MM.1S (cell line): ENCODE data around the gene PSRC1.

Experiments used
- EZH2phosphoT487 ChIP-seq: fragments of 300-600 bp; sonication (generic); IDR thresholded peaks from 2 replicates; pipeline ENCODE4 v1.6.1; 2018; ENCODE audit warnings: antibody characterized with exemption, low read length
- TF ChIP-seq, protein P1 (sequence below): fragments of 300-600 bp; sonication (generic); IDR thresholded peaks from 2 replicates; pipeline ENCODE4 v1.5.1; 2016; ENCODE audit warnings: antibody characterized with exemption, low read length, mixed read lengths

DNA sequence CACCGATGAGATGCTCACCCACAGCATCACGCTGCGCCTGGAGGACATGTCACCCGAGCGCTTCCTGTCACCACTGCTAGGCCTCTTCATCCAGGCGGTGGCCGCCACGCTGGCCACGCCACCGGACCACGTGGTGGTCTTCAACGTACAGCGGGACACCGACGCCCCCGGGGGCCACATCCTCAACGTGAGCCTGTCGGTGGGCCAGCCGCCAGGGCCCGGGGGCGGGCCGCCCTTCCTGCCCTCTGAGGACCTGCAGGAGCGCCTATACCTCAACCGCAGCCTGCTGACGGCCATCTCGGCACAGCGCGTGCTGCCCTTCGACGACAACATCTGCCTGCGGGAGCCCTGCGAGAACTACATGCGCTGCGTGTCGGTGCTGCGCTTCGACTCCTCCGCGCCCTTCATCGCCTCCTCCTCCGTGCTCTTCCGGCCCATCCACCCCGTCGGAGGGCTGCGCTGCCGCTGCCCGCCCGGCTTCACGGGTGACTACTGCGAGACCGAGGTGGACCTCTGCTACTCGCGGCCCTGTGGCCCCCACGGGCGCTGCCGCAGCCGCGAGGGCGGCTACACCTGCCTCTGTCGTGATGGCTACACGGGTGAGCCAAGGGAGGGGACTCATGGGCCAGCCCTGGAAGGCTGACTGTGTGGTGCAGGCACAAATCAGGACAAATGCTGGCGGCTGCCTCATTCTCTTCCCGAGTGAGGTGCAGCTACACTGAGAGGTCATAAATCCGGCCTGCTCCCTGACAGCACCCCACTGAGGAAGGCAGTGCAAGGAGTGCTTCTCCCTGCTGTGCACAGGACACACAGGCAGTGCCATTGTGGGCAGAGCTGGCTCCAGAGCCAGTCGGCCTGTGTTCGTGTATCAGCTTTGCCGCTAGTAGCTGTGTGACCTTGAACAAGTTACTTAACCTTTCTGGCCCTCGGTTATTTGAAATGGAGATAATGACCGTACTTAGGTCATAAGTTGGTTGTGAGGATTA, 24.2 kb downstream of the PSRC1 start:
- TF ChIP-seq, protein P1, sequence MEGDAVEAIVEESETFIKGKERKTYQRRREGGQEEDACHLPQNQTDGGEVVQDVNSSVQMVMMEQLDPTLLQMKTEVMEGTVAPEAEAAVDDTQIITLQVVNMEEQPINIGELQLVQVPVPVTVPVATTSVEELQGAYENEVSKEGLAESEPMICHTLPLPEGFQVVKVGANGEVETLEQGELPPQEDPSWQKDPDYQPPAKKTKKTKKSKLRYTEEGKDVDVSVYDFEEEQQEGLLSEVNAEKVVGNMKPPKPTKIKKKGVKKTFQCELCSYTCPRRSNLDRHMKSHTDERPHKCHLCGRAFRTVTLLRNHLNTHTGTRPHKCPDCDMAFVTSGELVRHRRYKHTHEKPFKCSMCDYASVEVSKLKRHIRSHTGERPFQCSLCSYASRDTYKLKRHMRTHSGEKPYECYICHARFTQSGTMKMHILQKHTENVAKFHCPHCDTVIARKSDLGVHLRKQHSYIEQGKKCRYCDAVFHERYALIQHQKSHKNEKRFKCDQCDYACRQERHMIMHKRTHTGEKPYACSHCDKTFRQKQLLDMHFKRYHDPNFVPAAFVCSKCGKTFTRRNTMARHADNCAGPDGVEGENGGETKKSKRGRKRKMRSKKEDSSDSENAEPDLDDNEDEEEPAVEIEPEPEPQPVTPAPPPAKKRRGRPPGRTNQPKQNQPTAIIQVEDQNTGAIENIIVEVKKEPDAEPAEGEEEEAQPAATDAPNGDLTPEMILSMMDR, result no peak
- no peak for TF ChIP-seq EZH2phosphoT487
